ENCODE data around the gene ZNF546. TPM values are rescaled to one million over a fixed set of nuclear protein-coding genes. Genes with fewer than 3 reads are reported as not detected.
A peak's percentile ranks its signal among the peaks of the same experiment; 100 is the strongest.

Gene ZNF546
- total and polyA plus RNA-seq, 7 donors = 0.69 to 12.8 (median 6.0) TPM

DNA sequence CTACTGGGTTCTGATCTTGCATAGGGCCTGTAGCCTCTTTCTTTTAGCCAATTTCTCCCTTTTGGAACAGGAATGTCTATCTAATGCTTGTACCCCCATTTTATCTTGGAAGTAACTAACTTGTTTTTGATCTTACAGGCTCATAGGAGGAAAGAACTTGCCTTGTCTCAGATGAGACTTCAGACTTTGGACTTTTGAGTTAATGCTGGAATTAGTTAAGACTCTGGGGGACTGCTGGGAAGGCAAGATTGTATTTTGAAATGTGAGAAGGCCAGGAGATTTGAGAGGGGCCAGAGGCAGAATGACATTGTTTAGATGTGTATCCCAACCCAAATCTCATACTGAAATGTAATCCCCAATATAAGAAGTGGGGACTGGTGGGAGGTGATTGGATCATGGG, 2.5 kb upstream of the ZNF546 start:
- Histone ChIP-seq H3K4me3 (no peak overlapping the region), H3K27me3 (no peaks in the 10 kb centered on the region), H3K9me3 (no peaks in the 10 kb centered on the region), H3K27ac (no peak overlapping the region), H3K36me3 (peaks cover 0 to 4% (median 0%) of the 10 kb centered on the region in 4 donors), H3K4me1 (peaks cover 0 to 22% (median 13%) of the 10 kb centered on the region in 4 donors)
- no peak for TF ChIP-seq POLR2A (IDR thresholded peaks at IDR 0.05)
- no peak for TF ChIP-seq EP300 (IDR thresholded peaks at IDR 0.05)
- TF ChIP-seq, protein P1, sequence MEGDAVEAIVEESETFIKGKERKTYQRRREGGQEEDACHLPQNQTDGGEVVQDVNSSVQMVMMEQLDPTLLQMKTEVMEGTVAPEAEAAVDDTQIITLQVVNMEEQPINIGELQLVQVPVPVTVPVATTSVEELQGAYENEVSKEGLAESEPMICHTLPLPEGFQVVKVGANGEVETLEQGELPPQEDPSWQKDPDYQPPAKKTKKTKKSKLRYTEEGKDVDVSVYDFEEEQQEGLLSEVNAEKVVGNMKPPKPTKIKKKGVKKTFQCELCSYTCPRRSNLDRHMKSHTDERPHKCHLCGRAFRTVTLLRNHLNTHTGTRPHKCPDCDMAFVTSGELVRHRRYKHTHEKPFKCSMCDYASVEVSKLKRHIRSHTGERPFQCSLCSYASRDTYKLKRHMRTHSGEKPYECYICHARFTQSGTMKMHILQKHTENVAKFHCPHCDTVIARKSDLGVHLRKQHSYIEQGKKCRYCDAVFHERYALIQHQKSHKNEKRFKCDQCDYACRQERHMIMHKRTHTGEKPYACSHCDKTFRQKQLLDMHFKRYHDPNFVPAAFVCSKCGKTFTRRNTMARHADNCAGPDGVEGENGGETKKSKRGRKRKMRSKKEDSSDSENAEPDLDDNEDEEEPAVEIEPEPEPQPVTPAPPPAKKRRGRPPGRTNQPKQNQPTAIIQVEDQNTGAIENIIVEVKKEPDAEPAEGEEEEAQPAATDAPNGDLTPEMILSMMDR (IDR thresholded peaks at IDR 0.05) = no peak
- TF ChIP-seq POLR2AphosphoS5 (IDR thresholded peaks at IDR 0.05) = no peak
- DNase-seq = no peak
- intact Hi-C loops (cut with DNase I) = loop anchor here (10.0 kb wide), 1 partner anchor 90 kb away; no protein-coding TSS in a partner anchor

DNA sequence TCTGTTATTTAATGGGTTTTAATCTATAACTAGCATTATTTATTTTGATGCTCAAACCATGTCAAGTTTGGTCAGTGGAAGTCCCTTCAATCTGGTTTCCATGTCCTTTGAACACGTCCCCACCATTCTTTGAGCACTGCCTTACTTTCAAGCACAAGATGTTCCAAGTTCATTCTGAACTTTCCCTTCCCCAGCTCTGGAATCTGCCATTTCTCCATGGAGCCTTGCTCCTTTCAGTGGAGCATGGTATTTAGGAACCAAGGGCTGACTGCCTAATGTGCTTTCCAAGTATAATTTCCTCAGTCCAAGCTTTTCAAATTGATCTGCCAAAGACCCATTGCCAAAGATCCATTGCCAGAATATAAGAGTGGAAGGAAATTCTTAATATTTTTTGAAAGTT, 1.1 kb upstream of the ZNF546 start:
- DNase-seq = no peak
- no peaks in the 10 kb centered on the region for H3K27me3 ChIP-seq
- H3K27ac ChIP-seq = no peak overlapping the region
- no peaks in the 10 kb centered on the region for H3K9me3 ChIP-seq
- H3K4me1 ChIP-seq = peaks cover 0 to 22% (median 13%) of the 10 kb centered on the region in 4 donors
- intact Hi-C loops (cut with DNase I) = loop anchor here (5.0 to 10.0 kb wide), 2 partner anchors 89 to 148 kb away; partner anchors contain the start of gene FBL
- peak overlapping the region in 2 of 4 donors; percentile 66 to 80 for H3K4me3 ChIP-seq
- 83 to 87% methylated on average over 1 of the region's 1 CpG for WGBS, 2 donors
- no peak for TF ChIP-seq POLR2AphosphoS5 (IDR thresholded peaks at IDR 0.05)
- no peak for TF ChIP-seq EP300 (IDR thresholded peaks at IDR 0.05)
- TF ChIP-seq, protein P1 (IDR thresholded peaks at IDR 0.05) = no peak
- TF ChIP-seq POLR2A (IDR thresholded peaks at IDR 0.05) = no peak
- peaks cover 0 to 13% (median 0%) of the 10 kb centered on the region in 4 donors for H3K36me3 ChIP-seq

DNA sequence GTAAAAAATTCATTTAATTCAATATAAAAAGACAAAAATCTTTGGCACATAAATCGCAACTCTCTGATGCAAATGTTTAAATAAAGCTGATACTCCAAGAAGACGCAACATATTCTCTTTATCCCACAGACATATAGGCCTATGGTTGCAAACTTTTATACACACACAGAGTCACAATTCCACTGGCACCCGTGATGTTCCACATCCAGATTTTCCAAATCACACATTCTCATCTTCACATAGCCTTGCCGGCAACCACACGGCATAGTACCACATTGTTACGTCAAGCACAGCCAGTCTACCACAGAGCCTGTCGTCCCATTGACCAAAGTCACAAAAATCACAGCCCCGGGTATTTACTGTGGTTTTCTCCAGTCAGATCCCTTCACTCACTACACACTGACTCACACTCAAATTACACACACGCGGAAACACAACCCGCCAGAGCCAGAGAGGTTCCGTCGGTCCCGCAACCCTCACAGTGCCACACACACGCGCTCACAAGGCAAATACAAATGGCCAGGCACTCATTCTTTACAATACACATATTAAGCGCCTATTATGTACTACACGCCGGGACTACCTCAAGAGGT, 546 bp upstream of the ZNF546 start:
- Histone ChIP-seq H3K36me3 (peaks cover 0 to 13% (median 0%) of the 10 kb centered on the region in 4 donors), H3K27me3 (no peaks in the 10 kb centered on the region), H3K9me3 (no peaks in the 10 kb centered on the region), H3K27ac (peak overlapping the region; percentile 83 to 87 (median 86)), H3K4me3 (peak overlapping the region; percentile 56 to 80 (median 65)), H3K4me1 (peaks cover 0 to 22% (median 13%) of the 10 kb centered on the region in 4 donors)
- TF ChIP-seq, protein P1 (IDR thresholded peaks at IDR 0.05) = no peak
- intact Hi-C loops (cut with DNase I) = loop anchor here (5.0 to 10.0 kb wide), 2 partner anchors 88 to 149 kb away; partner anchors contain the start of gene FBL
- WGBS, 2 donors = 9% methylated on average over 19 of the region's 19 CpGs
- no peak for DNase-seq

DNA sequence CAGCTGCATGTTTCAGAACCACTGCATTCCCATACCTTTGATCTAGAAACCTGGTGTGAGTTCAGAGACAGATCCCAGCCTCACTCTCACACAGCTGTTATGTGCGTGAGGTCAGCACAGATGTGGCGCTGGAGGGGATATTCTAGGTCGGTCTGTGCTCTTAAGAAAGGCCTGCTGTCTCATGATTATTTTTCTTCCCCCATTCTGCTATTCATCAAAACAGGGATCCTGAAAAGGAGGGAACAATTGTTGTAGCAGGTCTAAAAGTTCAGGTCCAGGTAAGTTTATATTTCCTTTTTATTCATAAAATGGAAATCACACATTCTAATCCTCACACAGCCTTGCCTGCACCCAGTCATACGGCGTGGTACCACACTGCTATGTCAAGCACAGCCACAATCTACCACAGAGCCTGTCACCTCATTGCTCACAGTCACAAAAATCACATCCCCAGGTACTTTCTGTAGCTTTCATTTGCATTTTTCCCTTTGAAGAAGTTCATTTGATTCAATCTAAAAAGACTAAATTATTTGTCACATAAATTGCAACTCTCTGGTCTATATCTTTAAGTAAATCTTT, 867 bp downstream of the ZNF546 start:
- intact Hi-C loops (cut with DNase I) = loop anchor here (1.0 to 10.0 kb wide), 3 partner anchors 26 to 150 kb away; partner anchors contain the start of genes FBL and PSMC4
- no peak for DNase-seq
- H3K4me3 ChIP-seq = peak overlapping the region; percentile 56 to 80 (median 65)
- 85 to 88% methylated on average over 5 of the region's 5 CpGs for WGBS, 2 donors
- H3K4me1 ChIP-seq = peaks cover 0 to 22% (median 13%) of the 10 kb centered on the region in 4 donors
- H3K9me3 ChIP-seq = no peaks in the 10 kb centered on the region
- H3K27me3 ChIP-seq = no peaks in the 10 kb centered on the region
- H3K36me3 ChIP-seq = peaks cover 0 to 13% (median 0%) of the 10 kb centered on the region in 4 donors
- TF ChIP-seq POLR2A (IDR thresholded peaks at IDR 0.05) (no peak), POLR2AphosphoS5 (IDR thresholded peaks at IDR 0.05) (no peak), EP300 (IDR thresholded peaks at IDR 0.05) (no peak)
- TF ChIP-seq, protein P1 (IDR thresholded peaks at IDR 0.05) = no peak
- H3K27ac ChIP-seq = peak overlapping the region; percentile 83 to 87 (median 86)

All from sigmoid colon (tissue), 7 donors.